Sciatic nerve (tissue), 2 donors: ENCODE results near the gene TRAPPC2. TPM values are rescaled to one million over a fixed set of nuclear protein-coding genes. Genes with fewer than 3 reads are reported as not detected.
A peak's percentile ranks its signal among the peaks of the same experiment; 100 is the strongest.
"Not testable (repeated sequence)": the region's sequence is repeated elsewhere in the genome, so short reads cannot be mapped to it uniquely, and the experiment has no call there.

Source experiments
- ATAC-seq: fragments of 200-7000 bp; cut with Tn5 transposase; one replicate; pipeline ENCODE4 v1.9.1; 2020; ENCODE audit warnings: mild to moderate bottlenecking, moderate library complexity
- DNase-seq: peaks from one replicate; pipeline ENCODE4 v3.0.0-alpha.2; 2020; ENCODE audit warnings: low spot score
- intact Hi-C: fragments of 100-400 bp; cut with DNase I; formaldehyde crosslinking; loops from one replicate; pipeline ENCODE4 v1.14.2; 2022
- total RNA-seq: library from RNA; stranded (reverse); fragmentation: NEBNext Ultra II Directional; extraction: Animal tissue kit (Norgen Biotek cat#: 25700); gene quantifications from one replicate; pipeline ENCODE4 v1.2.1, GENCODE V29; 2021
- donor health status: DM: no; HTN: no; CAD: no.
- donor health status: DM: no; HTN: no; CAD: no.

The TRAPPC2 gene
- total RNA-seq, 1 donor from 2014 or later, result 15.7 TPM

GRCh38 chrX:13687203-13687602 lies 47.2 kb downstream of the TRAPPC2 start:
- intact Hi-C loops, result no loop called here
- no peak for ATAC-seq
- DNase-seq, result no peak

- DNase-seq (no peak), ATAC-seq (no peak)
- intact Hi-C loops, result no loop called here
Observed at GRCh38 chrX:13685126-13685763, 49.2 kb downstream of the TRAPPC2 start.

- ATAC-seq, result no peak
- intact Hi-C loops, result no loop called here
- no peak for DNase-seq
Observed at GRCh38 chrX:13684361-13684760, 50.1 kb downstream of the TRAPPC2 start.

GRCh38 chrX:13681595-13681994 lies 52.8 kb downstream of the TRAPPC2 start:
- intact Hi-C loops, result no loop called here
- DNase-seq, result no peak
- ATAC-seq, result no peak

GRCh38 chrX:13679700-13680099 lies 54.7 kb downstream of the TRAPPC2 start:
- ATAC-seq, DNase-seq, intact Hi-C loops: not testable (repeated sequence)

GRCh38 chrX:13676885-13677284 lies 57.5 kb downstream of the TRAPPC2 start:
- ATAC-seq (no peak), DNase-seq (no peak)
- intact Hi-C loops, result no loop called here

- DNase-seq, result no peak
- intact Hi-C loops, result no loop called here
- no peak for ATAC-seq
Observed at GRCh38 chrX:13673016-13673415, 61.4 kb downstream of the TRAPPC2 start.

GRCh38 chrX:13670197-13670596 lies 64.2 kb downstream of the TRAPPC2 start:
- intact Hi-C loops, result no loop called here
- no peak for ATAC-seq
- DNase-seq, result no peak

GRCh38 chrX:13669755-13670154 lies 64.7 kb downstream of the TRAPPC2 start:
- intact Hi-C loops, ATAC-seq, DNase-seq: not testable (repeated sequence)

- peak; percentile 89 for ATAC-seq
- intact Hi-C loops, result no loop called here
- DNase-seq, result peak; percentile 77
Observed at GRCh38 chrX:13669246-13669737, 65.1 kb downstream of the TRAPPC2 start.

GRCh38 chrX:13667919-13668318 lies 66.5 kb downstream of the TRAPPC2 start:
- DNase-seq (no peak), ATAC-seq (no peak)
- intact Hi-C loops, result no loop called here

- no peak for DNase-seq
Observed at GRCh38 chrX:13666836-13667235, 67.6 kb downstream of the TRAPPC2 start.

GRCh38 chrX:13664020-13664419 lies 70.4 kb downstream of the TRAPPC2 start:
- DNase-seq (no peak), ATAC-seq (no peak)
- intact Hi-C loops, result loop anchor here (5.0 kb wide), 1 partner anchor 368 kb away; no protein-coding TSS in a partner anchor

More at GRCh38 chrX:13666836-13667235, 67.6 kb downstream of the TRAPPC2 start:
- intact Hi-C loops, result no loop called here
- no peak for ATAC-seq

- ATAC-seq (peak; percentile 84), DNase-seq (no peak)
- intact Hi-C loops, result loop anchor here (5.0 kb wide), 1 partner anchor 370 kb away; no protein-coding TSS in a partner anchor
Observed at GRCh38 chrX:13662355-13662791, 72.0 kb downstream of the TRAPPC2 start.

Other genes with a start within 250 kb of the TRAPPC2 start
- 1.6 TPM for gene EGFL6, start 165.0 kb downstream of the TRAPPC2 start, total RNA-seq
- 10.9 TPM for gene TCEANC, start 81.5 kb downstream of the TRAPPC2 start, total RNA-seq
- 27.2 TPM for gene RAB9A, start 45.5 kb downstream of the TRAPPC2 start, total RNA-seq
- 46.6 TPM for gene OFD1, start 128 bp upstream of the TRAPPC2 start, total RNA-seq
- gene GPM6B, start 82.5 kb upstream of the TRAPPC2 start, total RNA-seq, result 527 TPM